GM23248 (cell line): Measurements from ENCODE around the gene SLC25A21. TPM values are rescaled to one million over a fixed set of nuclear protein-coding genes. Genes with fewer than 3 reads are reported as not detected.

Experiments
- DNase-seq: peaks from one replicate; pipeline ENCODE4 v3.0.0-alpha.2; 2015
- H2AFZ ChIP-seq: fragments of 200-600 bp; sonication (generic); 2 replicates; pipeline ENCODE4 v1.6.1; 2016; ENCODE audit warnings: antibody characterized with exemption
- H3F3A ChIP-seq: fragments of 200-600 bp; sonication (generic); 2 replicates; pipeline ENCODE4 v1.6.1; 2016; ENCODE audit warnings: mild to moderate bottlenecking, antibody characterized with exemption, mixed run types; ENCODE audit not compliant: insufficient read depth
- H3K27ac ChIP-seq: fragments of 200-600 bp; sonication (generic); 2 replicates; pipeline ENCODE4 v1.5.1; 2016; ENCODE audit warnings: mild to moderate bottlenecking
- H3K27me3 ChIP-seq: fragments of 200-600 bp; sonication (generic); replicated peaks from 2 replicates; pipeline ENCODE4 v1.6.1; 2016; ENCODE audit warnings: mild to moderate bottlenecking; ENCODE audit not compliant: insufficient read depth
- H3K36me3 ChIP-seq: fragments of 200-600 bp; sonication (generic); 2 replicates; pipeline ENCODE4 v1.6.1; 2016; ENCODE audit warnings: low read depth, mild to moderate bottlenecking
- H3K4me1 ChIP-seq: fragments of 200-600 bp; sonication (generic); 2 replicates; pipeline ENCODE4 v1.6.1; 2016; ENCODE audit warnings: mild to moderate bottlenecking; ENCODE audit not compliant: insufficient read depth
- H3K4me2 ChIP-seq: fragments of 200-600 bp; sonication (generic); one replicate; pipeline ENCODE4 v1.6.1; 2016; ENCODE audit warnings: mild to moderate bottlenecking; ENCODE audit not compliant: unreplicated experiment
- H3K4me3 ChIP-seq: fragments of 200-600 bp; sonication (generic); 2 replicates; pipeline ENCODE4 v1.5.1; 2016; ENCODE audit warnings: mild to moderate bottlenecking
- H3K79me2 ChIP-seq: fragments of 200-600 bp; sonication (generic); 2 replicates; pipeline ENCODE4 v1.6.1; 2016; ENCODE audit warnings: mild to moderate bottlenecking; ENCODE audit not compliant: insufficient read depth
- H3K9ac ChIP-seq: fragments of 200-600 bp; sonication (generic); 2 replicates; pipeline ENCODE4 v1.6.1; 2016; ENCODE audit warnings: mild to moderate bottlenecking
- H3K9me2 ChIP-seq: fragments of 200-600 bp; sonication (generic); 2 replicates; pipeline ENCODE4 v1.6.1; 2016; ENCODE audit warnings: mixed run types, mild to moderate bottlenecking, moderate library complexity; ENCODE audit not compliant: insufficient read depth
- H3K9me3 ChIP-seq: fragments of 200-600 bp; sonication (generic); one replicate; pipeline ENCODE4 v1.6.1; 2017; ENCODE audit warnings: low read depth
- H4K20me1 ChIP-seq: fragments of 200-600 bp; sonication (generic); 2 replicates; pipeline ENCODE4 v1.6.0; 2016; ENCODE audit not compliant: insufficient read depth
- EZH2 ChIP-seq: fragments of 200-600 bp; sonication (generic); IDR thresholded peaks from 2 replicates; pipeline ENCODE4 v1.6.1; 2018; ENCODE audit warnings: antibody characterized with exemption, mild to moderate bottlenecking; ENCODE audit not compliant: insufficient read depth, poor library complexity, severe bottlenecking
- EZH2phosphoT487 ChIP-seq: fragments of 200-600 bp; sonication (generic); IDR thresholded peaks from 2 replicates; pipeline ENCODE4 v1.6.1; 2018; ENCODE audit warnings: antibody characterized with exemption, moderate library complexity, mild to moderate bottlenecking, low read depth; ENCODE audit not compliant: insufficient read depth
- WGBS, 2 experiments: methylation state at CpG; one replicate each; pipeline ENCODE4 v1.1.6; 2015 to 2017; ENCODE audit warnings: low lambda C conversion rate in 2 of 2, low coverage in 1 of 2; ENCODE audit errors: missing lambda C conversion rate in 2 of 2; 5-methylcytosine and 5-hydroxymethylcytosine counted together
- in situ Hi-C: fragments of 300-500 bp; cut with MboI; formaldehyde crosslinking; loops from 2 replicates; pipeline ENCODE4 v1.15.0; 2020
- polyA plus RNA-seq: library from polyadenylated mRNA; unstranded; fragments of >200 nt; fragmentation: Nextera tagmentation; extraction: Ambion mirVana; gene quantifications from 2 replicates; pipeline ENCODE4 v1.2.1, GENCODE V29; 2016
- total RNA-seq: library from RNA; depleted of rRNA; stranded (reverse); fragments of >200 nt; shearing (Covaris generic); gene quantifications from 2 replicates; pipeline ENCODE4 v1.2.3, GENCODE V29; 2014

Gene SLC25A21
- total and polyA plus RNA-seq, 2 experiments from 2014 or later, result 0.26 TPM; not detected in 1

DNA sequence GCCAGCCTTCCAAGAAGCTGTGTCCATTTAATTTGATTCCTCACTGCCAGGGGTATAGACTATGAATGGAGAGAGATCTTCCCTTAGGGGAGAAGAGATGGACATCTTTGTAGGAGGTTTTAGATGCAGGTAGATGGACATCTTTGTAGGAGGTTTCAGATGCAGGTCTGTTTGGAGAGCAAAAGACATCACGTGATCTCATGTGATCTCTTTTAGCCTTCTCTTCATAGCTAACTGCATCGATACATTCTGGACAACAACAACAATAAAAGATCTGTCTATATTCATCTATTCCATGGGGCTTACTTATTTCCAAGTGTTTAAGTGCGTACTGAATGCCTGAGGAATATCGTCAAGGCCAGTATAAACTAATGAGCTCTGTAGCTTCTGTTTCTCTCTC, 347.6 kb downstream of the SLC25A21 start:
- no peak for TF ChIP-seq EZH2phosphoT487
- no peaks in the 10 kb centered on the region; the same call in 1 of the 2 replicates for H3K27me3 ChIP-seq
- no peaks in the 10 kb centered on the region for H3K9me3 ChIP-seq
- in situ Hi-C loops, result no loop called here
- H3K9me2 ChIP-seq, result no peaks in the 10 kb centered on the region
- no peak for DNase-seq
- no peak overlapping the region for H3K9ac ChIP-seq
- H3K4me2 ChIP-seq, result no peak overlapping the region
- no peaks in the 10 kb centered on the region for H3F3A ChIP-seq
- H3K4me3 ChIP-seq, result no peak overlapping the region
- H3K4me1 ChIP-seq, result no peaks in the 10 kb centered on the region
- no peaks in the 10 kb centered on the region for H3K79me2 ChIP-seq
- H3K36me3 ChIP-seq, result no peaks in the 10 kb centered on the region
- 77 to 81% methylated on average over 4 of the region's 4 CpGs for WGBS, 2 experiments
- H3K27ac ChIP-seq, result no peak overlapping the region
- H2AFZ ChIP-seq, result no peak overlapping the region
- no peaks in the 10 kb centered on the region for H4K20me1 ChIP-seq

GRCh38 chr14:36823651-36824050, 348.8 kb downstream of the SLC25A21 start:
- WGBS, 2 experiments, result 50 to 51% methylated on average over 4 of the region's 4 CpGs

GRCh38 chr14:36822685-36823084, 349.7 kb downstream of the SLC25A21 start:
- H3K79me2 ChIP-seq, result no peaks in the 10 kb centered on the region
- H3K4me3 ChIP-seq, result no peak overlapping the region
- no peaks in the 10 kb centered on the region for H3F3A ChIP-seq
- no peaks in the 10 kb centered on the region for H3K9me2 ChIP-seq
- no peaks in the 10 kb centered on the region for H4K20me1 ChIP-seq
- H3K9ac ChIP-seq, result no peak overlapping the region
- H3K27ac ChIP-seq, result no peak overlapping the region
- in situ Hi-C loops, result no loop called here
- H2AFZ ChIP-seq, result no peak overlapping the region
- 0 out of 2 replicates have a peak, but pooled peaks cover 3% of the 10 kb centered on the region for H3K4me1 ChIP-seq
- no peaks in the 10 kb centered on the region; the same call in 1 of the 2 replicates for H3K27me3 ChIP-seq
- TF ChIP-seq EZH2phosphoT487, result no peak
- TF ChIP-seq EZH2, result no peak
- no peaks in the 10 kb centered on the region for H3K9me3 ChIP-seq
- DNase-seq, result no peak
- H3K4me2 ChIP-seq, result no peak overlapping the region
- H3K36me3 ChIP-seq, result no peaks in the 10 kb centered on the region

More at GRCh38 chr14:36823651-36824050, 348.8 kb downstream of the SLC25A21 start:
- H3K27me3 ChIP-seq, result no peaks in the 10 kb centered on the region; the same call in 1 of the 2 replicates
- no peak overlapping the region for H3K4me3 ChIP-seq
- no peak overlapping the region for H2AFZ ChIP-seq
- no peaks in the 10 kb centered on the region for H3K36me3 ChIP-seq
- no peak overlapping the region for H3K4me2 ChIP-seq
- no peaks in the 10 kb centered on the region for H3F3A ChIP-seq
- no peaks in the 10 kb centered on the region for H4K20me1 ChIP-seq
- H3K9ac ChIP-seq, result no peak overlapping the region
- no peaks in the 10 kb centered on the region for H3K9me2 ChIP-seq
- H3K9me3 ChIP-seq, result no peaks in the 10 kb centered on the region
- TF ChIP-seq EZH2phosphoT487 (no peak), EZH2 (no peak)
- H3K4me1 ChIP-seq, result 0 out of 2 replicates have a peak, but pooled peaks cover 2% of the 10 kb centered on the region
- DNase-seq, result no peak
- no peaks in the 10 kb centered on the region for H3K79me2 ChIP-seq
- in situ Hi-C loops, result no loop called here
- no peak overlapping the region for H3K27ac ChIP-seq

DNA sequence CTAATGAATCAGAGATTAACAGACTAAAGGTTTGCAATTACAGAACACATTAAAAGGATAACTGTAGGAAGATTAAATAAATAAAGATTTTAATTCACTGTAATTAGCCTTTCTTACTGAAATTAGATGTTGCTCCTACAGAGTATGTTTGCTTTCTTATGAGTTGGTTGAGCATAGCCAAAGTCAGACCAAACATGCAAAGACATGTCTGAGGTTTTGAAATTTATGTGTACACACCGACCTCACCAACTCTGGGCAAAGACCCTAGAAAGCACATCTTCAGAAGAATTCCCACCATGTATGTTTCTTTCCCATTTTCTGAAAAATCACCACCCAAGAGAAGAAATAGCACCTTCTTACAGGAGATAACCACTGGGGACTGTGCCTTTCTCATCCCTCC, 351.5 kb downstream of the SLC25A21 start:
- Histone ChIP-seq H3F3A (no peaks in the 10 kb centered on the region), H3K4me3 (no peak overlapping the region), H3K9me3 (no peaks in the 10 kb centered on the region), H3K4me1 (0 out of 2 replicates have a peak, but pooled peaks cover 3% of the 10 kb centered on the region), H3K27ac (no peak overlapping the region), H3K36me3 (no peaks in the 10 kb centered on the region), H3K9ac (no peak overlapping the region), H3K79me2 (no peaks in the 10 kb centered on the region), H3K4me2 (no peak overlapping the region), H2AFZ (no peak overlapping the region), H4K20me1 (no peaks in the 10 kb centered on the region), H3K27me3 (no peaks in the 10 kb centered on the region; the same call in 1 of the 2 replicates), H3K9me2 (no peaks in the 10 kb centered on the region)
- WGBS, 2 experiments, result 0 to 18% methylated on average over 1 of the region's 1 CpG
- no peak for DNase-seq
- in situ Hi-C loops, result no loop called here
- TF ChIP-seq EZH2 (no peak), EZH2phosphoT487 (no peak)
